HG03565 (cell line): ENCODE results near the gene SHF.
A peak's percentile ranks its signal among the peaks of the same experiment; 100 is the strongest.

Source experiments
- ATAC-seq: cut with Tn5 transposase; IDR thresholded peaks from one replicate; pipeline ENCODE4 v1.9.1; 2021; ENCODE audit warnings: mild to moderate bottlenecking, moderate library complexity; ENCODE audit not compliant: unreplicated experiment

Gene SHF

GRCh38 chr15:45169608-45170480, 17.9 kb downstream of the SHF start:
- no peak for ATAC-seq

- no peak for ATAC-seq
These were observed 18.8 kb downstream of the SHF start for GRCh38 chr15:45168751-45169551.

DNA sequence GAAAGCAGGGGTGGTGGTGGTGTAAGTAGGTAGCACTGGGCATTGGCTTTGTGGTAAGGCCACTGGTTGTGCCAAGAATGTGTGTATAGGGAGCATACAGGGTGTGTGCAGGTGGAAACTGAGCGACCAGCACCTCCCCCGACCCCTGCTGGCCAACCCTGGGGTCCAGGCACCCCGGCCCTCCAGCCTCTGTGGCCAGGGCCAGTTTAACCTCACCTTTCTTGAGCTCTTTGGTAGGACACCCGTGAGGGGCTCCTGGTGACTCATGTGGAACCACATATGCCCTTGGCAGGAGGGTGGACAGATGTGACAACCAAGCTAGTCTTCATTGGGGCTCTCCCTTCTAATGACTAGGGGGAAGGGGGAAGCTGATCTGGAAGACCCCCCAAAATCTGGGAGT, 19.5 kb downstream of the SHF start:
- ATAC-seq, result no peak

- ATAC-seq, result no peak
These were observed 20.0 kb downstream of the SHF start for GRCh38 chr15:45167631-45168205.

- ATAC-seq, result peak; percentile 92
These were observed 20.7 kb downstream of the SHF start for GRCh38 chr15:45166834-45167630.

GRCh38 chr15:45165536-45165935, 22.2 kb downstream of the SHF start:
- no peak for ATAC-seq

GRCh38 chr15:45164914-45165313, 22.9 kb downstream of the SHF start:
- no peak for ATAC-seq

GRCh38 chr15:45163508-45163856, 24.3 kb downstream of the SHF start:
- ATAC-seq, result no peak

DNA sequence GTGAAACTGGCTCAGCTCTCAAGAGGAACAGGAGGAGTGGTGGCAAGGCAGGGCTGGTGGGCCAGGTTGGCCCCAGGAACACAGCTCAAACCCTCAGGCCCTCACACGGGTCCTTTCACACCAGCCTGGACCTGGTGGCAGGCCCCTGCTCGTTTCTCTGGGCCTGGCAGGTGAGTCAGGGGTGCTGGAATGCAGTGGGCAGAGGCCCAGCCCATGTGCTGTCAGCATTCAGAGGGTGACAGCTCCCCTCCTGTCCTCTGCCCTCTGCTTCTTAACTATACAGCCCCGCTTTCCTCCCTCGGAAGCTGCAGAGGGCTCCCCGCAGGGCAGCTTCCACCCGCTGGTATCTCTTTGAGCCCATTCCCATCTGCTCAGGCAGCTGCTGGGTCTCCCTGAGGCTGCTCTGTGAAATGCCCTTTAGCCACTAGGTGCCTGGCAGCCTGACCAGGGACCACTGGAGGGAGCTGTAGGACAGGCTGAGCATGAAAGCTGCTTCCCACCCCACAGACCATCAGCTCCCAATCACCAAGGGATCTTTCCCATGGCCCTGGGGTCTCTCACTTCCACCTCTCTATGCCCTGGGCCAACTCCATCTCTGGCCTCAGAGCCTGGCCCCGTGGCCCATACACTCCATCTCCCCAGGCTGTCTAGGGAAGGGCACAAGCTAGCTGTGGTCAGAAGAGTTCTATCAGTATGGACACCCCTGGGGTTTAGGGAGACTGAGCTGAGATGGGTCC, 24.8 kb downstream of the SHF start:
- no peak for ATAC-seq

GRCh38 chr15:45161666-45162065, 26.1 kb downstream of the SHF start:
- no peak for ATAC-seq

- ATAC-seq, result no peak
These were observed 29.8 kb downstream of the SHF start for GRCh38 chr15:45157974-45158373.

DNA sequence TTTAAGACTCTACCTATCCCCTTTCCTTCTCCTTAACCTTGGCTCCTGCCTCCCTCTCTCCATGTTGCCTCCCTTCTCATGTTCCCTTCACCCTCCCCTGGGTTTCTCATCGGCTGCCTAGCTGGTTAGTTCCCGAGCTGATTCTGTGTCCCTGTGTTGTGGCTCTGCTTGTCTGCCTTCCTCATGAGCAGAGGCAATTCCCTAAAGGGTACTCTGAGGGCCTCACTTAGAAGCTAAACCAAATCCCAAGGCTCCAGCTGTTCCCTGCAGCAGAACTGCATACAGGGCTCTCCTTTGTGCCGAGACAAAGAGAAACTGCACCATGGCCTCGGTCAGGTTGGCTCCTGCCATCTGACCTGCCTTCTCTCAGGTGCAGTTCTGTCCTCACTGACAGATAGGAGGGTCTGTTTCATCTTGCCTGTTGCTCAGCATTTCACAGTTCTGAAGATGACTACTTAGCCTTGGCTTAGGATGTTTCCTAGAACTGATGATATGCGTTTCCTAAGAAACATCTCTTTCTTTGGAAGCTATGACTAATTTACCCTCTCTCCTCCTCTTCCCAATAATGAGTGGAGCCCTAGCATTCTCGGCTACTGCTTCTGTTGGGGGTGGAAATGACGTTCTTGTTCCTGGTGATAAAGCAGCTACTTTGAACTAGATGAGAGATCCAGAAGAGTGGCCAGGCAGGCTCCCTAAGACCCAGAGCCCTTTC, 30.9 kb downstream of the SHF start:
- no peak for ATAC-seq

GRCh38 chr15:45155739-45156138, 32.0 kb downstream of the SHF start:
- no peak for ATAC-seq

GRCh38 chr15:45151998-45152828, 35.6 kb downstream of the SHF start:
- no peak for ATAC-seq

GRCh38 chr15:45150997-45151396, 36.8 kb downstream of the SHF start:
- no peak for ATAC-seq

DNA sequence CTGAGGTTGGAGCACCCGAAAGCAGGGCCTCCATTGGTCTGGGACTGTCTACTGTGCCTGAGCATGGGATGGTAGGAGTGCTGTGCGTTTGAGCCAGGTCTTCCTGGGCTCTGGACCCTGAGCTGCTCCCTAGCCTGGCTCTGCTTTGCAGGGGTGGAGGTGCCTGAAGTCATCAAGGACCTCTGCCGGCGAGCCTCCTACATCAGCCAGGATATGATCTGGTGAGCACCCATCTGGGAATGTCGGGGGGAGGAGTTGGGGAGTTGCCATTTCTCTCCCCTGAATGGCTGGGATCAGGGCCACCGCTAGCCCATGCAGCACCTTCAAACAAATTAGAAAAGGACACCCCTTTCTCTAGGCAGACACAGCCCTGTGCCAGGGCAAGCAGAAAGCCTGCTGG, 37.3 kb downstream of the SHF start:
- ATAC-seq, result no peak

DNA sequence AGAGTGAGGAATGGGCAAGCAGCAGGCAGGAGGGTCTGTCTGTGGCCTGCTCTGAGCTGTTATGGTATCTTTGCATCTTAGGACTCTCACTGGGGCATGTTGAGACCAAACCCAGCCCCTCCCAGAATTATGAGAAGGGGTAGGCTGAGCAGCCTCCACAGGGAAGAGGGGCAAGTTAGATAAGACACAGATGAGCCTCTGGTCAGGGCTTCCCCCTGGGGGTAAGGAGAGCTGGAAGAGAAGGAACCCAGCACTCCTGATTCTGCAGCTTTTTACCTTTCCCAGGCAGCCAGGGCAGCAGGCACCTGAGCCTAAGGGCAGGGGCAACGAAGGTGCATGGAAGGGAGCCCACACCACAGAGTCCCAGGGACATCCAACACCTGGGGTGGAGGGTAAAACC, 38.7 kb downstream of the SHF start:
- ATAC-seq, result no peak

GRCh38 chr15:45148076-45149059, 39.4 kb downstream of the SHF start:
- no peak for ATAC-seq
